Lung (tissue), 12 donors: ENCODE data around the gene CPAMD8. TPM values are rescaled to one million over a fixed set of nuclear protein-coding genes. Genes with fewer than 3 reads are reported as not detected.

ENCODE experiments used
- ATAC-seq: fragments of 200-7000 bp; cut with Tn5 transposase; one replicate; pipeline ENCODE4 v1.9.1; 2020; ENCODE audit warnings: moderate number of reproducible peaks; ENCODE audit not compliant: insufficient read depth, low FRiP score
- DNase-seq, 3 donors: peaks; one replicate each; pipeline ENCODE4 v3.0.0-alpha.2; 2013 to 2017
- H3K27ac ChIP-seq, 2 donors: one replicate each; pipeline ENCODE4 v1.5.1; 2013; ENCODE audit warnings: mild to moderate bottlenecking in 2 of 2, moderate library complexity in 2 of 2, control low read depth in 1 of 2, inconsistent platforms in 1 of 2, low read depth in 1 of 2, low read length in 1 of 2
- H3K27me3 ChIP-seq, 3 donors: one replicate each; pipeline ENCODE4 v1.5.1; 2013; ENCODE audit warnings: low read length in 2 of 3; ENCODE audit not compliant: control insufficient read depth in 3 of 3, insufficient read depth in 3 of 3
- H3K36me3 ChIP-seq, 4 donors: one replicate each; pipeline ENCODE4 v1.5.1; 2013; ENCODE audit warnings: low read length in 4 of 4, mild to moderate bottlenecking in 1 of 4, moderate library complexity in 1 of 4; ENCODE audit not compliant: control insufficient read depth in 4 of 4, insufficient read depth in 4 of 4
- H3K4me1 ChIP-seq, 5 donors: one replicate each; pipeline ENCODE4 v1.5.1; 2013; ENCODE audit warnings: low read length in 5 of 5, mild to moderate bottlenecking in 2 of 5, moderate library complexity in 1 of 5; ENCODE audit not compliant: control insufficient read depth in 5 of 5, insufficient read depth in 5 of 5
- H3K4me3 ChIP-seq: one replicate; pipeline ENCODE4 v1.5.1; 2013; ENCODE audit warnings: mild to moderate bottlenecking, control low read depth, moderate library complexity
- H3K9ac ChIP-seq, 2 donors: one replicate each; pipeline ENCODE4 v1.5.1; 2013; ENCODE audit warnings: low read length in 2 of 2, control low read depth in 1 of 2; ENCODE audit not compliant: insufficient read depth in 1 of 2
- H3K9me3 ChIP-seq, 4 donors: one replicate each; pipeline ENCODE4 v1.5.1; 2013; ENCODE audit warnings: low read length in 3 of 4, mild to moderate bottlenecking in 1 of 4, moderate library complexity in 1 of 4; ENCODE audit not compliant: control insufficient read depth in 4 of 4, insufficient read depth in 3 of 4
- CTCF ChIP-seq: IDR thresholded peaks from 2 replicates; pipeline ENCODE4 v1.5.1; 2012; ENCODE audit warnings: mild to moderate bottlenecking; ENCODE audit errors: control extremely low read depth, extremely low read depth
- WGBS, 2 donors: extraction: QIAGEN DNeasy Blood & Tissue Kit; methylation state at CpG; one replicate each; pipeline ENCODE4 v1.1.7; 2013; 5-methylcytosine and 5-hydroxymethylcytosine counted together
- polyA plus RNA-seq, 2 donors: library from polyadenylated mRNA; stranded (reverse); fragments of 200-250 nt; gene quantifications; one replicate each; pipeline ENCODE4 v1.2.1, GENCODE V29; 2013
- total RNA-seq, 2 donors: library from RNA; depleted of rRNA in 1 of 2; stranded (reverse); fragments of >200 nt in 1 of 2; gene quantifications; one replicate each; pipeline ENCODE4 v1.2.1, GENCODE V29; 2014 to 2021
- donor health status: control.
- donor health status: control.
- donor health status: Bipolar disorder and iron deficiency.
- donor health status: healthy.
- donor health status: DM: yes; HTN: yes; CAD: no.

The CPAMD8 gene
- total and polyA plus RNA-seq, 4 donors, result 9.6 to 143 (median 31.4) TPM

- peaks cover 0 to 8% (median 2%) of the 10 kb centered on the region in 4 donors for H3K36me3 ChIP-seq
- peak within 1 kb of the TSS; percentile 82 for H3K4me3 ChIP-seq
- ATAC-seq (peak; percentile 99), DNase-seq (peak; percentile 100)
- no peaks in the 10 kb centered on the region for H3K27me3 ChIP-seq
- TF ChIP-seq CTCF, result no peak
- H3K9ac ChIP-seq, result peak within 1 kb of the TSS; percentile 54 to 67
- H3K9me3 ChIP-seq, result no peaks in the 10 kb centered on the region
- peak within 1 kb of the TSS; percentile 85 to 86 for H3K27ac ChIP-seq
- 0 to 1% methylated on average over 86 to 103 of the region's 103 CpGs for WGBS, 2 donors
- H3K4me1 ChIP-seq, result peaks cover 11 to 37% (median 14%) of the 10 kb centered on the region in 5 donors
Observed at GRCh38 chr19:17075035-17075863, 48.6 kb upstream of the CPAMD8 start, which contains the start of the genes HAUS8 and MYO9B. Gene HAUS8 (minus strand): TSS chr19:17075452. CDS start chr19:17075422, 30 bp downstream. Gene MYO9B (plus strand): TSS chr19:17075777. CDS start chr19:17101718, 25,941 bp downstream.

- Histone ChIP-seq H3K4me3 (peak overlapping the region; percentile 69), H3K9ac (peak overlapping the region; percentile 54 to 67), H3K27me3 (no peaks in the 10 kb centered on the region), H3K9me3 (no peaks in the 10 kb centered on the region), H3K27ac (peak overlapping the region; percentile 48 to 74), H3K36me3 (peaks cover 0 to 8% (median 2%) of the 10 kb centered on the region in 4 donors), H3K4me1 (peaks cover 11 to 34% (median 14%) of the 10 kb centered on the region in 5 donors)
- no peak for TF ChIP-seq CTCF
- DNase-seq, result no peak
- no peak for ATAC-seq
- WGBS, 2 donors, result 17 to 27% methylated on average over 11 of the region's 11 CpGs
Observed at GRCh38 chr19:17074634-17075034, 48.0 kb upstream of the CPAMD8 start.

- whole genome bisulfite sequencing, 2 donors, result 66 to 67% methylated on average over 18 of the region's 18 CpGs
- Histone ChIP-seq H3K9me3 (no peaks in the 10 kb centered on the region), H3K36me3 (peaks cover 0 to 8% (median 2%) of the 10 kb centered on the region in 4 donors), H3K27ac (peak overlapping the region in 1 of 2 donors; percentile 48), H3K9ac (peak overlapping the region in 1 of 2 donors; percentile 54), H3K4me1 (peaks cover 7 to 29% (median 11%) of the 10 kb centered on the region in 5 donors), H3K4me3 (peak overlapping the region; percentile 69), H3K27me3 (no peaks in the 10 kb centered on the region)
- ATAC-seq (no peak), DNase-seq (no peak)
- no peak for TF ChIP-seq CTCF
Observed at GRCh38 chr19:17073869-17074633, 47.4 kb upstream of the CPAMD8 start.
